Neural cell (in vitro differentiated cells): Measurements from ENCODE around the gene TM9SF1. TPM values are rescaled to one million over a fixed set of nuclear protein-coding genes. Genes with fewer than 3 reads are reported as not detected.

Experiments used
- H2AFZ ChIP-seq: fragments of 200-600, 300-800 bp; sonication (generic), shearing (Covaris generic); 2 replicates; pipeline ENCODE4 v1.6.0; 2014; ENCODE audit warnings: low read depth, mild to moderate bottlenecking, antibody characterized with exemption, low read length, moderate library complexity
- H3F3A ChIP-seq: fragments of 200-600 bp; shearing (Covaris generic); 2 replicates; pipeline ENCODE4 v1.6.1; 2016; ENCODE audit warnings: mild to moderate bottlenecking, moderate library complexity, mixed read lengths, antibody characterized with exemption, low read length; ENCODE audit not compliant: insufficient read depth, poor library complexity, severe bottlenecking
- H3K27ac ChIP-seq: fragments of 200-600, 300-800 bp; sonication (generic), shearing (Covaris generic); 2 replicates; pipeline ENCODE4 v1.5.1; 2014; ENCODE audit warnings: mild to moderate bottlenecking, low read length, moderate library complexity
- H3K27me3 ChIP-seq: fragments of 300-800, 200-600 bp; sonication (generic), shearing (Covaris generic); 2 replicates; pipeline ENCODE4 v1.6.0; 2014; ENCODE audit warnings: mild to moderate bottlenecking, low read depth, low read length, moderate library complexity; ENCODE audit not compliant: insufficient read depth
- H3K36me3 ChIP-seq: fragments of 300-800, 200-600 bp; sonication (generic), shearing (Covaris generic); 2 replicates; pipeline ENCODE4 v1.5.1; 2014; ENCODE audit warnings: mild to moderate bottlenecking, antibody characterized with exemption, low read length, moderate library complexity; ENCODE audit not compliant: insufficient read depth
- H3K4me2 ChIP-seq: fragments of 300-800, 200-600 bp; sonication (generic), shearing (Covaris generic); 2 replicates; pipeline ENCODE4 v1.6.0; 2014; ENCODE audit warnings: mild to moderate bottlenecking, low read length
- H3K4me3 ChIP-seq: fragments of 300-800, 200-600 bp; sonication (generic), shearing (Covaris generic); 2 replicates; pipeline ENCODE4 v1.5.1; 2014; ENCODE audit warnings: mild to moderate bottlenecking, low read length, moderate library complexity
- H3K79me2 ChIP-seq: fragments of 200-600 bp; shearing (Covaris generic); replicated peaks from 2 replicates; pipeline ENCODE4 v1.6.0; 2014; ENCODE audit warnings: mild to moderate bottlenecking, low read length, moderate library complexity; ENCODE audit not compliant: insufficient read depth
- H3K9ac ChIP-seq: fragments of 300-800, 200-600 bp; sonication (generic), shearing (Covaris generic); 2 replicates; pipeline ENCODE4 v1.6.1; 2016; ENCODE audit warnings: mild to moderate bottlenecking, low read length, mixed read lengths
- H3K9me2 ChIP-seq: fragments of 200-600 bp; shearing (Covaris generic); 2 replicates; pipeline ENCODE4 v1.6.1; 2016; ENCODE audit warnings: mild to moderate bottlenecking, low read length, mixed read lengths; ENCODE audit not compliant: insufficient read depth
- H3K9me3 ChIP-seq: fragments of 200-600, 300-800 bp; sonication (generic), shearing (Covaris generic); 2 replicates; pipeline ENCODE4 v1.6.1; 2016; ENCODE audit warnings: mild to moderate bottlenecking, mixed run types, low read length, moderate library complexity, mixed read lengths
- H4K20me1 ChIP-seq: fragments of 200-600 bp; shearing (Covaris generic); 2 replicates; pipeline ENCODE4 v1.6.1; 2016; ENCODE audit warnings: mild to moderate bottlenecking, mixed run types; ENCODE audit not compliant: insufficient read depth
- EP300 ChIP-seq: fragments of 450-650 bp; conservative IDR thresholded peaks from 2 replicates; pipeline ENCODE4 v1.6.1; 2014; ENCODE audit warnings: antibody characterized with exemption, mild to moderate bottlenecking, moderate library complexity; ENCODE audit not compliant: poor library complexity, severe bottlenecking
- EZH2 ChIP-seq: fragments of 200-600, 300-800 bp; shearing (Covaris generic), sonication (generic); IDR thresholded peaks from 2 replicates; pipeline ENCODE4 v1.6.1; 2014; ENCODE audit warnings: antibody characterized with exemption, low read length, borderline replicate concordance, mild to moderate bottlenecking; ENCODE audit not compliant: insufficient read depth, poor library complexity, severe bottlenecking
- MXI1 ChIP-seq: fragments of 450-650 bp; conservative IDR thresholded peaks from 2 replicates; pipeline ENCODE4 v1.6.1; 2014; ENCODE audit warnings: antibody characterized with exemption, mild to moderate bottlenecking; ENCODE audit not compliant: poor library complexity, severe bottlenecking
- POLR2AphosphoS5 ChIP-seq: IDR thresholded peaks from 2 replicates; pipeline ENCODE4 v1.6.1; 2012
- RAD21 ChIP-seq: fragments of 450-650 bp; conservative IDR thresholded peaks from 2 replicates; pipeline ENCODE4 v1.6.1; 2014; ENCODE audit warnings: antibody characterized with exemption, mild to moderate bottlenecking, moderate library complexity
- REST ChIP-seq: IDR thresholded peaks from 2 replicates; pipeline ENCODE4 v1.6.1; 2012; ENCODE audit warnings: borderline replicate concordance
- SMC3 ChIP-seq: fragments of 450-650 bp; conservative IDR thresholded peaks from 2 replicates; pipeline ENCODE4 v1.6.1; 2014; ENCODE audit warnings: antibody characterized with exemption, mild to moderate bottlenecking, moderate library complexity; ENCODE audit not compliant: poor library complexity
- TAF1 ChIP-seq: IDR thresholded peaks from 2 replicates; pipeline ENCODE4 v1.6.1; 2012; ENCODE audit warnings: low read depth
- polyA plus RNA-seq: library from polyadenylated mRNA; depleted of rRNA; stranded (reverse); fragments of >200 nt; gene quantifications from 2 replicates; pipeline ENCODE4 v1.2.3, GENCODE V29; 2014
- TF ChIP-seq, protein P1 (sequence below): fragments of 450-650 bp; IDR thresholded peaks from 2 replicates; pipeline ENCODE4 v1.5.1; 2014; ENCODE audit warnings: antibody characterized with exemption, mild to moderate bottlenecking, moderate library complexity; ENCODE audit not compliant: poor library complexity, severe bottlenecking

TM9SF1 gene
- polyA plus RNA-seq, 1 donor from 2014 or later, result 25.1 TPM

- Histone ChIP-seq H3K79me2 (no peaks in the 10 kb centered on the region), H3K4me3 (no peak overlapping the region), H2AFZ (no peak overlapping the region), H3K9me2 (no peaks in the 10 kb centered on the region), H3F3A (no peaks in the 10 kb centered on the region), H3K27me3 (no peaks in the 10 kb centered on the region), H3K9me3 (no peaks in the 10 kb centered on the region), H3K27ac (no peak overlapping the region), H3K9ac (no peak overlapping the region), H3K4me2 (no peak overlapping the region), H4K20me1 (no peaks in the 10 kb centered on the region), H3K36me3 (no peaks in the 10 kb centered on the region)
- TF ChIP-seq RAD21 (no peak), TAF1 (no peak), MXI1 (no peak), SMC3 (no peak), POLR2AphosphoS5 (no peak), EZH2 (no peak), EP300 (no peak), REST (no peak)
- TF ChIP-seq, protein P1, sequence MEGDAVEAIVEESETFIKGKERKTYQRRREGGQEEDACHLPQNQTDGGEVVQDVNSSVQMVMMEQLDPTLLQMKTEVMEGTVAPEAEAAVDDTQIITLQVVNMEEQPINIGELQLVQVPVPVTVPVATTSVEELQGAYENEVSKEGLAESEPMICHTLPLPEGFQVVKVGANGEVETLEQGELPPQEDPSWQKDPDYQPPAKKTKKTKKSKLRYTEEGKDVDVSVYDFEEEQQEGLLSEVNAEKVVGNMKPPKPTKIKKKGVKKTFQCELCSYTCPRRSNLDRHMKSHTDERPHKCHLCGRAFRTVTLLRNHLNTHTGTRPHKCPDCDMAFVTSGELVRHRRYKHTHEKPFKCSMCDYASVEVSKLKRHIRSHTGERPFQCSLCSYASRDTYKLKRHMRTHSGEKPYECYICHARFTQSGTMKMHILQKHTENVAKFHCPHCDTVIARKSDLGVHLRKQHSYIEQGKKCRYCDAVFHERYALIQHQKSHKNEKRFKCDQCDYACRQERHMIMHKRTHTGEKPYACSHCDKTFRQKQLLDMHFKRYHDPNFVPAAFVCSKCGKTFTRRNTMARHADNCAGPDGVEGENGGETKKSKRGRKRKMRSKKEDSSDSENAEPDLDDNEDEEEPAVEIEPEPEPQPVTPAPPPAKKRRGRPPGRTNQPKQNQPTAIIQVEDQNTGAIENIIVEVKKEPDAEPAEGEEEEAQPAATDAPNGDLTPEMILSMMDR, result no peak
Observed at GRCh38 chr14:24176599-24176998, 18.6 kb downstream of the TM9SF1 start.

- TF ChIP-seq SMC3, result no peak
- TF ChIP-seq EZH2, result no peak
- TF ChIP-seq REST, result no peak
- TF ChIP-seq, protein P1, result no peak
- no peak for TF ChIP-seq POLR2AphosphoS5
- no peak for TF ChIP-seq TAF1
- TF ChIP-seq MXI1, result no peak
- TF ChIP-seq EP300, result no peak
- TF ChIP-seq RAD21, result no peak
- H3K4me3 ChIP-seq, result peak overlapping the region; percentile 66
- no peaks in the 10 kb centered on the region for H3K27me3 ChIP-seq
- H3K9ac ChIP-seq, result no peak overlapping the region
- H3K27ac ChIP-seq, result no peak overlapping the region
- no peaks in the 10 kb centered on the region for H3K36me3 ChIP-seq
- no peaks in the 10 kb centered on the region for H3F3A ChIP-seq
- no peaks in the 10 kb centered on the region for H3K79me2 ChIP-seq
- no peaks in the 10 kb centered on the region for H4K20me1 ChIP-seq
- H2AFZ ChIP-seq, result no peak overlapping the region
- no peaks in the 10 kb centered on the region for H3K9me3 ChIP-seq
- H3K4me2 ChIP-seq, result no peak overlapping the region
- H3K9me2 ChIP-seq, result no peaks in the 10 kb centered on the region
Observed at GRCh38 chr14:24172871-24173281, 22.4 kb downstream of the TM9SF1 start.
